Pons (tissue), 1 donor: ENCODE data around the gene PARD6G.
"Not testable (repeated sequence)": the region's sequence is repeated elsewhere in the genome, so short reads cannot be mapped to it uniquely, and the experiment has no call there.

Experiments used
- DNase-seq: peaks from one replicate; pipeline ENCODE4 v3.0.0-alpha.2; 2016; ENCODE audit warnings: low spot score

Gene PARD6G

DNA sequence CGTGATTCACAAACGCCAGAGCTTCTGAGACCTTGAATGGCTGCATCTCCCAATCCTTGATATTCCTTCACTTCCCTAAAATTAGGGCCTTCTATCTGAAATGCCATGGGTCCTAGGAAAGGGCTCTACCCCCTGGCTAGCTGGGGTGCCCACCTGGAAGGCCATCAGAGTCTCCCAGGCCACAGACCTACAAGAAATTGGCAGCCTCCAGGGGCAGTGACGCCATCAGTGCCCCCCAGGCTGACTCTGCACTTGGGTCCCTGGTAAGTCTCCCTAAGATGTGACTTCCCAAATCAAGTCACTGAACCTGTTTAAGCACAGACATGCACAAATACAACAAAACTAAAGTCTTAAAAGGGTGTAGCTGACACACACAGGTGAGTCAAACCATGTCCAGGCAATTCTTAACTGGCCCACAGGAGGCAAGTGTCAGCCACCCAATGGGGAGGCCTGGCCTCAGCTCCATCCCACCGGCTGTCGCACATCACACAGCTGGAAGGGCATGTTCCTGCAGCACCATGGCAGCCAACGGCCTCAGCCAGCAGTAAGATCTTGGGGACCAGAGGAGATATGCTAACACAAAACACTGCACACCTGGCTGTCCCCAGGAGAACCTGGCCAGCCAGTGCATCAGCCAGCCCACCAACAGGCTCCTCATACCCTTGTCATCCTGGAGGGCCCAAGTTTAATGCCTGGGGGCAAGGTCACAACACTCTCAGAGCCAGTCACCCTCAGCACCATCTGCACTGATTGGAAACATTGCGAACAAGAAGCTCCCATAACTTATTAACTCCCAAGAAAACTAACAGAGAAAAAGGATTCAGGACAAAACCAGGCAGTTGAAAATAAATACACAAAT, 5.2 kb downstream of the PARD6G start:
- DNase-seq = no peak

DNA sequence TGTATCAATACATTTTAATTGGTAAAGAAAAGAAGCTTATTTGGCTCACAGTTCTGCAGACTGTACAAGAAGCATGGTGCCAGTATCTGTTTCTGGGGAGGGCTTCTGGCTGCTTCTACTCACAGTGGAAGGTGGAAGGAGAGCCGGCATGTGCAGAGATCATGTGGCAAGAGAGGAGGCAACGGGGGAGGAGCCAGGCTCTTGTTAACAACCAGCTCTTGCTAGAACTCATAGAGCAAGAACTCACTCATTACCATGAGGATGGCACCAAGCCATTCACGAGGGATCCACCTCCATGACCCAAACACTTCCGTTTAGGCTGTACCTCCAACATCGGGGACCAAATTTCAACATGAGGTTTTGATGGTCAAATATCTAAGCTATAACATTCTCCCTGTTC, 7.5 kb downstream of the PARD6G start:
- no peak for DNase-seq

DNA sequence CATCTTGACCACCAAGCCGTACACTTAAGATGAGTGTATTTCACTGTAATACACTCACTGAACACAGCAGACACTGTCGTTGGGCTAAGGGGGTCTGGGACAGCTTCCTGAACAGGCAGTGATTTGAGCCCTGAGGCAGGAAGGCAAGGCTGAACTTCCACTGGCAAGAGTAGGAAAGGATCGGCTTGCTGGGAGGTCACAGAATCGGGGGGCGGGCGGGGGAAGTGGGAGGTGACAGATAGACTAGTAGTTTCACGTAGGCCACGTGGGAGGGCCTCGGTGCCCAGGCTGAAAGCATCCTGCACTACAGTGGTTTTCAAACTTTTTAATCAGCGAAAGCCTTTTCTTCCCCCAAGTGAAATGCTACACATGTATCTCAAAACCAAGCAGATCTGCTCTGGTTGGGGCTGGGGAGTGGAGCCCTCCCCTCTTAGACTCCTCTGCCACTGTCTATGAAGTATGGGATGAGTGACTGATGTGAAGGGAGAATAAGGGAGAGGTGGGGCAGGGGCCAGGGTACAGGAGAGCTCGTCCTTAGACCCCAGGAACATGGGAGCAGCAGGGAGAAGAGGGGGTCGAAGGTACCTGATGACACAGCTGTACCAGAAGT, 8.6 kb downstream of the PARD6G start:
- no peak for DNase-seq

DNA sequence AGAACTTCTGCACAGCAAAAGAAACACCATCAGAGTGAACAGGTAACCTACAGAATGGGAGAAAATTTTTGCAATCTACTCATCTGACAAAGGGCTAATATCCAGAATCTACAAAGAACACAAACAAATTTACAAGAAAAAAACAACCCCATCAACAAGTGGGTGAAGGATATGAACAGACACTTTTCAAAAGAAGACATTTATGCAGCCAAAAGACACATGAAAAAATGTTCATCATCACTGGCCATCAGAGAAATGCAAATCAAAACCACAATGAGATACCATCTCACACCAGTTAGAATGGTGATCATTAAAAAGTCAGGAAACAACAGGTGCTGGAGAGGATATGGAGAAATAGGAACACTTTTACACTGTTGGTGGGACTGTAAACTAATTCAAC, 9.8 kb downstream of the PARD6G start:
- DNase-seq = not testable (repeated sequence)

DNA sequence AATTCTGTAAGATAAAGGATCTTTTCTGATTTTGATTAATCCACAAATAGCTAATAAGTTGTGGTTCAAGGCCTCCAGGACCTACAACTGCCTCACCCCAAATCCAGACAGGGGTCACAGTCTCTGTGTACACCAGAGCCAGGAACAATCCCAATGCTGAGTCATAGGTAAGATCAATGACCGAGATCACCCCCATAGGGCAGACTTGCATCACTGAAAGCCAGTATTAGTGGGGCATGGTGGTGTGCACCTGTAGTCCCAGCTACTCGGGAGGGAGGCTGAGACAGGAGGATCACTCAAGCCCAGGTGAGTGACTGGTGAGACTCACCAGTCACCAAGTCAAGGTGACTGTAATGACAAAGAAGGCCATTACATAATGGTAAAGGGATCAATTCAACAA, 12.9 kb downstream of the PARD6G start:
- DNase-seq = no peak

DNA sequence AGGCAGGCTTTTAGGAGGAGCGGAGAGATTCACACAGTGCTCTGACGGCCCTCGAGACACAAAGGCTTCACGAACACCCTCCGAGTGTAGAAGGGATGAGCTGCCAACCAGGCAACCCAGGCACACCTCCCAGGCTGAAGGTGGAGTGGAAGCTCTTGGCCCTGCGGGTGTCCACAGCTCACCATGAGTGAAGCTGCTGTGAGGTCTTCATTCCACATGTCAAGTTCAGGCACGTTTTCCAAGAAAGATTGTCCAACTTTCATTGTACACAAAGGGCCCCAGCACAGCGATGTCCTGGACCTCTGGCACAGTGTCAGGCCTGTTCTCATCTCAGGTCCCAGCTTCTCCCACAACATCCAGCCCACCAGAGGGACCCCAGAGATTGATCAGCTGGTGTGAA, 13.4 kb downstream of the PARD6G start:
- DNase-seq = no peak

DNA sequence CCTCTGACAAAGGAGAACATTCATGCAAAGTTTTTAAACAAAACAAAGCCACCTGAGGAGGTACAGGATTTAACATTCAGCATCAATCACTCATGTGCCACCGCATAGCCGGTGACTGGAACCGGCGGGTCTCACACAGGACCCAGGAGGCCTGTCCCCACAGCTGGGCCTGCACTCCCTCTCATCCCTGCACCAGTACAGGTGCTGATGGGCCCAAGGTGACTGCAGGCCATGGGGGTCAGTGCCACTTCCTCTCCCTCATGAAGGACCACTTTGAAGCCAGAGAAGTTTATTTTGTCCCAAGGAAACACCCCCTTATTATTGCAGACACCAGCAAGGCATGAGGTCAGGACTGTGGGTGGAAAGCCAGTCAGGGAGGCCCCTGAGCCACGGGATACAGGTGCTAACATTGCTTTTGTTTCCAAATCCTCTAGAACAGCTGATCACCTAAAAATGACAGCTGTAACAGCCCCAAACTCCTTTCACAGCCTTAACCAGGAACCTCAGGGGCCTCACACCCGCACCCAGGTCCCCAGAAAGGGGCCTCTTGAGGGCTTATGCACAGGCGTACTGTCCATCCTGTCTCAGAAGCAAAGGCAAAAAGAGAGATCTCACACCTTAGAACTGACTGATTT, 14.0 kb downstream of the PARD6G start:
- DNase-seq = no peak

DNA sequence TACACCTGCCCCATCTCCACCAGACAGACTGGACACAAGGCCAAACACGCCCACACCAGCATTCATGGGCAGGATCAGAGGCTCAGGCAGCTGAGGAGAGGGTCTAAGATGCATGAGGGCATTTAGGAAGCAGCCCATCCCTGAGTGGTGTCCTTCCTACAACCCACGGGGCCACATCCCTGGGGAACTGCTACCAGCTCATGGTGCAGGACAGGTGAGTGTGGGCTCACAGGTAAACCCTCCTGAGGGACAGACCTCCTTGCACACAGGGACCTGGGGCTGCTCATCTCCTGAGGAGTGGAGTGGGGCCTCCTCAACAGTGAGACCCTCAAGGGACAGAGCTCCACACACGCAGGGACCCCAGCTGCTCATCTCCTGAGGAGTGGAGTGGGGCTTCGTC, 14.6 kb downstream of the PARD6G start:
- no peak for DNase-seq

DNA sequence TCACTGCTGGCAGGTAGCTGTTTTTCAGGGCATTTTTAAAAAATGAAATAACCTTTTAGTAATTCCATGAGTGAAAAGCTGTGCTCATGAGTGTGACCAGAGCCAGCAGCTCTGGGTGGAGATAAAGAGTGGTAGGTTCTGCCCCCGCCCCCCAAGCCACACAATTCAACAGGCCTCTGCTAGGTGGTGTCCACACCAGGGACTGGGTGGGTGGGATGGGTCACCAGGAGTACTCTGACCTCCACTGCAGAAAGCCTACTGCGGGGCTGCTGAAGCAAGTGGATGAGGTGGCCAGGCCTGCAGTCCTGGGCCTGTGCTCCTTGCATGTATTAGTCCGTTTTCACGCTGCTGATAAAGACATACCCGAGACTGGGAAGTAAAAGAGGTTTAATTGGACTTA, 15.3 kb downstream of the PARD6G start:
- DNase-seq = no peak

DNA sequence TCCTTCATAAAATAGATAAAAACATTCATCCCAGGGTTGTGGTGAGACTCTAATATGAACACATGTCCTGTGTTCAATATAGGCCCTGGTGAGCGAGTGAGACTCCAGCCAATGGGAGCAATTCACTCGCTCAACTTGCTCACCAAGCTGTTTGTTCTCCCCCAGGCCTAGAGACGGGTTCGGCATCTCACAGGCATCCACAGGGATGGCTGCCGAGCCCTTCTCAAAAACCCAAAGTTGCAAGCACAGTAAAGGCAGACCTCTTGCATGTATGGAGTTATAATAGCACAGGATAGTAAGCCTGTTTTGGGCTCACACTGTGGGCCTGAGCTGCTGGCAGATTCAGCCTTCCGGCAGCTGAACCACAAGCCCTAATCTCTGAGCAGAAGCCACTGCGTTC, 15.7 kb downstream of the PARD6G start:
- no peak for DNase-seq

DNA sequence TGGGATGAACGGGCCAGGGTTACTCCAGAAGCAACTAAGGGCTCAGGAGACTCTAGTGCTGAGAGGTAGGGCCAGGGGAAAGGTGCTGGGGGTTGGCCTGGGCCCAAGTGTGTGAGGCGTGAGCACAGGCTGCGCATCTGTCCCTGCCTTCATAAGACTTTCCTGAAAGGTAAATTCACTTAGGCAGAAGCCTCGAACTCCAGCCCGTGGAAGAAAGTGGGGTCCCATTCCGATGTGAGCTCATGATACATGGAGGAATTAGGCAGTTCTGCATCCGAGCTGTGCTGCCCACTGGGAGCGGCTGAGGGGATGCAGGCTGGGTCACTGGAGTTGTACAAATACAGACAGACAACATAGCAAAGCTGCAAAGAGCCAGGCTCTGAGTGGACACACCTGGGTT, 16.2 kb downstream of the PARD6G start:
- no peak for DNase-seq

DNA sequence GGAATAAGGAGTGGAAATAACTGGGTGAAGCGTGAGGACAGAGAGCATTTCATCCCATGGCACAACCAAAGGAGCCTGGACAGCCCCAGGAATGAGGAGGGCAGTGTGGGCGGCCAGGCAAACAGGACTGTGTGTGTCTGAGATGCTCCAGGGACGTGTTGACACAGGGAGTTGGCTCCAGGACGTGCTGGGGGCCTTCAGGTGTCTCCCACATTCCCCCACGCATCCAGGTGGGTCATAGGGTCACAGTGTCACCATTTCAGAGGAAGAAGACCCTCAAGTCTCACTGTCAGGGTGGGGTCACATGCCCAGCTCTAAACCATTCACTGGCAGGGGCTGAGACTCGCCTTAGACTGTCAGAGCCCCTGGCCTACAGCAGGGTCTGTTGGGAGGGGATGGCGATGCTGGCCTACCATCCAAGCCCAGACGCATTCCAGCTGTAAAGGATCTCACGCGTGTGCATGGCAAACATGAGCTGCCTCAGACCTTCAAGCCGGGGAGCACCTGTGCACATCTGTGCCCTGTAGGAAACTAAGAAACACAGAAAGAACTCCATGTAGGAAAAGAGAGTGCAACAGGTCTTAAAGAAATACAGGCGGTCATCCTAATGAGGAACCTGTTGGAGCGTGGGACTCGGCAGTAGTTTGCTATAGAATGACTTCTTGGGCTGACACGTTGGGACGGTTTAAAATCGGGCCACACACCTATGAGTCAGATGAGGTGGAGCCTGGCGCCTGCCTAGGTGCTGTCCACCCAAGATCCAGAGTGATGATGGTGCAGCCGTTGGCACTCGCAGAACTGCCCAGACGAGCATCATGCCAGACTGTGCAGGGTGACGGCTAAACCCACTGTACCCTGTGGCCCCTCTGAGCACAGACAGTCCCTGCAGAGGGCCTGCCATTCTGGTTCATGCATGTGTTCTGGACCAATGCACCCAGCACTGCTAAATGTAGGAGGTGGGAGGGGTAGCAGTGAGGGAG, 17.3 kb downstream of the PARD6G start:
- no peak for DNase-seq

DNA sequence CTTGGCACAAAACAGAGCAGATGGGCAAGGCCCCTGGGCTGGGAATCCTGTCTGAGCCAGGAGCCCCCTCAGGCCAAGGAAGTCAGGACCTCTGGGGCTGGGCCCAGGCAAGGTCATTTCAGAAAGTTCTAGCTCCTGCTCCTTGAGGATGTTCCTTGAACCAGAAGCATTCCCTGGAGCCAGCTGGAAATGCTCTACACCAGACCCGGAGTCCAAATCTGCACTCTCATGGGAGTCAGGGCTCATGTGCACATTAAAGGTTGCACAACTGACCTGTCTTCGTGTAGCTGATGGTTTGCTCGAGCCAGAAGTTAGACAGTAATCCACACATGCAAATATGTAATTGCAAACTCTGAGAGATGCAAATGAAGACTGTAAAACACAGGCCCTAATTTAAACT, 18.0 kb downstream of the PARD6G start:
- no peak for DNase-seq

DNA sequence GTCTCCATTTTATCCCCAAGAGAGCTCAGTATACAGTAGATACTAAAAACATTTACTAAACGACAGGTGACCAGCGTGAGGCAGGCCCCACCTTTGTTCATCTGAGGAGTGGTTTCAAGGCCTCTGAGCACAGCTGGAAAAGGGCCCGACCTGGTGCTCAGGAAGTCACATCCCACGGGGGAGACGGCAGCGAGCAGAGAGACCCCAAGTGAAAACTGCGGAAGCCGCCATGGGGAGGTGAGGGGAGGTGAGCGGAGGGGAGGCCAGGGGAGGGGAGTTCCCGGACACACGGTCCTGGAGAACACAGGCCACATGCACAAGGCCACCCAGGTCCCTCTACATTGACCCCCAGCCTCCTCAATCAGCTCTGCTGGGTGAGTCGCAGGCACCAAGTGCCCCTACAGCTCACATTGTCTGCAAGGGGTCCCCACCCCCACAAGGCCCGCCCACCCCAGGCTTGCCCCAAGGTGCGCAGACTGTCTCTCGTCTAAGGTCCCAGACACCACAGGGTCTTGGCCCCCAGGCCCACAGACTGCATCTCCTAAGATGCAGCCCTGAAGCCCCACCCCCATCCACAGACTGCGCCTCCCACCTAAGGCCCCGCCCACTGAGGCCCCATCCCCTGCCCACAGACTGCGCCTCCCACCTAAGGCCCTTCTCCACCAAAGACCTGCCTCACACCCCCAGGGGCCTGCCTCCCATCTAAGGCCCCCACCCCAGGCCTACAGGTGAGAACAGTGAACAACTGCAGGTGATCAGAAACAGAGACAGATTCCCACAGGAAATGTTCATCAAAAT, 19.1 kb downstream of the PARD6G start:
- DNase-seq = no peak

DNA sequence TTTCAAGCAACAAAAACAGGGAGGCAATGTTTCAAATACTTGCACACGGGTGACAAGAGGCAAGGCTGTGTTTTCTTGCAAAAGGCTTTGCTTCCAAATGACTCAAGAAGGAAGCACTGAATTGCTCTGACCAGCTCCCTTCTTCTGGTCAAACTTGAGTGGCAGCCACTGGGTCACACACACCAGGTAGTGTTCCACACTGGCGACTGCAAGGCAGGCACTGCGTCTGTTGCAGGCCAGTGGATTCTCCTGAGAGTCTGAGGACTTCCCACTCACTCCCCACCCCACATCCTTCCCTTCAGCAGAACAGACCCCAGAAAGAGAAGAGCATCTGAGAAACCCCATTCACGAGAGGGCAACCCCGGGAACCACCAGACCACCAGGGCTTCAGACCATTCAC, 19.8 kb downstream of the PARD6G start:
- no peak for DNase-seq

DNA sequence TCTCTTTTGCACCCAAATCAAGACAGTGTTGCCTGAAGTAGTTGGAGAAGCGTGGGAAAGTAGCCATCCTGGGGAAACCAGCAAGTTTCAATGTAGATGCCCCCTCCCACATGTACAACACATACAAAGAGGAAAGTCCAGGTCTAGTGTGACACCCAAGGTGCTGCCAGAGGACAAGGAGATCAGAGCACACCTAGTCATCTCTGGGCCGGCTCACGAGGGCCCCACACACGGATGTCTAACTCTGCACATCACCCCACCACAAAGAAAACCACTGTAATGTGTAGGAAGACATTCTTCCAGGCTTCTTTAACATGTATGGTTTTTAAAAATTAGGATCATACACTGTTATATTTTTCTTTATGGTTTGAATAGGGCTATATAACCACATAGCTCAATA, 21.6 kb downstream of the PARD6G start:
- DNase-seq = no peak

DNA sequence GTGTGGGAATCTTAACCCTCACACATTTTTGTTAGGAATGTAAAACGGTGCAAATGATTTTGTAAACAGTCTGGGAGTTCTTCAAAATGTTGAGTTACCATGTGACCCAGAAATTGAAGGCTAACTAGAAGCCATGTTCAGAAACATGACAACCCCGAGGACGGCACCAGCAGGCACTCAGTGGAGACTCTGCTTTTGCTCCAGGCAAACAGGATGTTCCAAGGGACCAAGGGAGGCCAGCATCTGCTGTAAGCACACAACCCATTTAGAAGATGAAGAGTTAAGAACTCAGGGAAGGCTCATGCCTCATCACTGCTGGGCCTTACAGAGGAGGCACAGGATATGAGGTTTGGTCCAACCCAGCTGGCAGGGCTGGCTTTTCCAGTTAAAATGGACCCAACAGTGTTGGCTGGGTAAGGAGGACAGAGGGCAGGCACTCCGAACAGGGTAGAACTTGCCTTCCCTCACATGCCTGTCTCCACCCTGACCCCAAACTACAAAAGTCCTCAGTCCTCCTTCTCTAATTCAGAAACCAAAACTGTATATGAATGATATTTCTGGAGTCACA, 23.6 kb downstream of the PARD6G start:
- DNase-seq = no peak

DNA sequence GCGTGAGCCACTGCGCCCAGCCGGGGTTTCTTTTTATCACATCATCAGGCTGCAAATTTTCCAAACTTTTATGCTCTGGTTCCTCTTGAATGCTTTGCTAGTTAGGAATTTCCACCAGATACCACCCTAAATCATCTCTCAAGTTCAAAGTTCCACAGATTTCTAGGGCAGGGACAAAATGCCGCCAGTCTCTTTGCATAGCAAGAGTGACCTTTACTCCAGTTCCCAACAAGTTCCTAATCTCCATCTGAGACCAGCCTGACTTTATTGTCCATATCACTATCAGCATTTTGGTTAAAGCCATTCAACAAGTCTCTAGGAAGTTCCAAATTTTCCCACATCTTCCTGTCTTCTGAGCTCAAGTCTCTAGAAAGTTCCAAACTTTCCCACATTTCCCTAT, 27.8 kb downstream of the PARD6G start:
- not testable (repeated sequence) for DNase-seq

DNA sequence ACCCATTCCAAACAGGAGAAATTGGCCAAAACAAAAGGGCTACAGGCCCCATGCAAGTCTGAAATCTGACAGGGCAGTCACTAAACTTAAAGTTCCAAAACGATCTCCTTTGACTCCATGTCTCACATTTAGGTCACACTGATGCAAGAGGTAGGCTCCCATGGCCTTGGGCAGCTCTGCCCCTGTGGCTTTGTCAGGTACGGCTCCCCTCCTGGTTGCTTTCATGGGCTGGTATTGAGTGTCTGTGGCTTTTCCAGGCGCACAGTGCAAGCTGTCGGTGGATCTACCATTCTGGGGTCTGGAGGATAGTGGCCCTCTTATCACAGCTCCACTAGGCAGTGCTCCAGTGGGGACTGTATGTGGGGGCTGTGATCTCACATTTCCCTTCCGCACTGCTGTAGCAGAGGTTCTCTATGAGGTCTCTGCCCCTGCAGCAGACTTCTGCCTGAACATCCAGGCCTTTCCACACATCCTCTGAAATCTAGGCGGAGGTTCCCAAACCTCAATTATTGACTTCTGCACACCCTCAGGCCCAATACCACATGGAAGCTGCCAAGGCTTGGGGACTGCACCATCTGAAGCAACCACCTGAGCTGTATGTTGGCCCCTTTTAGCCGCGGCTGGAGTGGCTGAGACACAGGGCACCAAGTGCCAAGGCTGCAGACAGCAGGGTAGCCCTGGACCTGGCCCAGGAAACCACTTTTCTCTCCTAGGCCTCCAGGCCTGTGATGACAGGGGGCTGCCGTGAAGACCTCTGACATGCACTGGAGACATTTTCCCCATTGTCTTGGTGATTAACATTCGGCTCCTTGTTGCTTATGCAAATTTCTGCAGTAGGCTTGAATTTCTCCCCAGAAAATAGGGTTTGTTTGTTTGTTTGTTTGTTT, 28.7 kb downstream of the PARD6G start:
- DNase-seq = no peak

DNA sequence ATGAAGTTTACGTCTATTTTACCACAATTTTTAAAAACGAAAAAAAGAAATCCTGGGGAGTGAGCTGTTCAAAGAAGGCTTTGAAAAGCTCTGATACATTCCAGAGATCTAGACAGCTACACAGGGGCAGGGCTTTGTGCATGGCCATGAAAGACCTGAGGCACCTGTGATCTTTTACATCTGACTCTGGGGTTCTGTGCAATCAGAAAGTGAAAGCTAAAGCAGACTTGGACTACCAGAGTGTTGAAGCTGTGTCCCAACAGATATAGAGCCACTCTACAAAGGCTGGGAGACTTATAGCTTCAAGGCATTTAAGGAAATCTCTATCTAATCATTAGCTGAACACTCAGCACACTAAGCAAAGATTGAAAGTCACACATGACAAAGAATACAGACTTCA, 34.1 kb downstream of the PARD6G start:
- DNase-seq = no peak
